SK-N-SH treated with all-trans-retinoic acid at 6 μM for 48 hours (cell line): ENCODE results near the gene ARL8A.

Experiments used
- ATAC-seq: fragments of 200-7000 bp; cut with Tn5 transposase; 3 replicates; pipeline ENCODE4 v1.9.1; 2020; ENCODE audit warnings: mild to moderate bottlenecking, moderate library complexity
- ARNTL ChIP-seq: fragments of 450-650 bp; formaldehyde crosslinking; IDR thresholded peaks from 2 replicates; pipeline ENCODE4 v1.5.0; 2020; ENCODE audit warnings: low read depth, mild to moderate bottlenecking, moderate library complexity, borderline replicate concordance
- BACH2 ChIP-seq: fragments of 250-450 bp; sonication (Bioruptor Pico); IDR thresholded peaks from 2 replicates; pipeline ENCODE4 v1.9.0; 2021; ENCODE audit warnings: mild to moderate bottlenecking, borderline replicate concordance
- CSDC2 ChIP-seq: fragments of 250-450 bp; sonication (Bioruptor Pico); IDR thresholded peaks from 2 replicates; pipeline ENCODE4 v1.5.0; 2020; ENCODE audit warnings: mild to moderate bottlenecking, moderate library complexity
- ESRRG ChIP-seq: fragments of 250-450 bp; sonication (Bioruptor Pico); IDR thresholded peaks from 2 replicates; pipeline ENCODE4 v1.6.1; 2021; ENCODE audit warnings: mild to moderate bottlenecking
- GLIS3 ChIP-seq: fragments of 250-450 bp; sonication (Bioruptor Pico); IDR thresholded peaks from 2 replicates; pipeline ENCODE4 v1.5.0; 2020; ENCODE audit warnings: mild to moderate bottlenecking, moderate library complexity
- ISL1 ChIP-seq: fragments of 250-450 bp; sonication (Bioruptor Pico); IDR thresholded peaks from 2 replicates; pipeline ENCODE4 v2.1.2; 2022; ENCODE audit warnings: mild to moderate bottlenecking, moderate library complexity
- OSR1 ChIP-seq: fragments of 250-450 bp; sonication (Bioruptor Pico); IDR thresholded peaks from 2 replicates; pipeline ENCODE4 v1.8.0; 2022; ENCODE audit warnings: moderate library complexity, mild to moderate bottlenecking, inconsistent platforms
- PPARA ChIP-seq: fragments of 250-450 bp; sonication (Bioruptor Pico); IDR thresholded peaks from 2 replicates; pipeline ENCODE4 v1.5.0; 2020; ENCODE audit warnings: mild to moderate bottlenecking, borderline replicate concordance
- TCF4 ChIP-seq: fragments of 250-450 bp; sonication (Bioruptor Pico); IDR thresholded peaks from 2 replicates; pipeline ENCODE4 v1.8.0; 2021; ENCODE audit warnings: mild to moderate bottlenecking, moderate library complexity, borderline replicate concordance
- TOX ChIP-seq: fragments of 250-450 bp; sonication (Bioruptor Pico); IDR thresholded peaks from 2 replicates; pipeline ENCODE4 v1.8.0; 2021; ENCODE audit warnings: mild to moderate bottlenecking, moderate library complexity, borderline replicate concordance
- ZC3H10 ChIP-seq: fragments of 250-450 bp; sonication (Bioruptor Pico); IDR thresholded peaks from 2 replicates; pipeline ENCODE4 v1.5.1; 2021; ENCODE audit warnings: mild to moderate bottlenecking, moderate library complexity
- ZFP3 ChIP-seq: fragments of 250-450 bp; sonication (Bioruptor Pico); IDR thresholded peaks from 2 replicates; pipeline ENCODE4 v1.5.0; 2020; ENCODE audit warnings: mild to moderate bottlenecking, moderate library complexity
- ZFP30 ChIP-seq: fragments of 450-650 bp; formaldehyde crosslinking; IDR thresholded peaks from 2 replicates; pipeline ENCODE4 v1.5.0; 2022; ENCODE audit warnings: mild to moderate bottlenecking, moderate library complexity
- ZNF565 ChIP-seq: fragments of 450-650 bp; formaldehyde crosslinking; conservative IDR thresholded peaks from 2 replicates; pipeline ENCODE4 v1.5.0; 2020; ENCODE audit warnings: low read depth, mild to moderate bottlenecking, moderate library complexity
- ZNF70 ChIP-seq: fragments of 450-650 bp; formaldehyde crosslinking; IDR thresholded peaks from 2 replicates; pipeline ENCODE4 v1.5.0; 2020; ENCODE audit warnings: mild to moderate bottlenecking, moderate library complexity
- ZNF8 ChIP-seq: fragments of 450-650 bp; formaldehyde crosslinking; IDR thresholded peaks from 2 replicates; pipeline ENCODE4 v1.5.0; 2020; ENCODE audit warnings: mild to moderate bottlenecking, moderate library complexity
- TF ChIP-seq, protein P1 (sequence below): fragments of 250-450 bp; sonication (Bioruptor Pico); IDR thresholded peaks from 2 replicates; pipeline ENCODE4 v1.5.1; 2020; ENCODE audit warnings: low read depth, mild to moderate bottlenecking, moderate library complexity
- TF ChIP-seq, protein P2 (sequence below): fragments of 250-450 bp; sonication (Bioruptor Pico); IDR thresholded peaks from 2 replicates; pipeline ENCODE4 v1.8.0; 2021; ENCODE audit warnings: low read depth, mild to moderate bottlenecking, moderate library complexity, borderline replicate concordance
- TF ChIP-seq, protein P3 (sequence below): fragments of 250-450 bp; sonication (Bioruptor Pico); IDR thresholded peaks from 2 replicates; pipeline ENCODE4 v1.8.0; 2020; ENCODE audit warnings: mild to moderate bottlenecking, moderate library complexity, borderline replicate concordance
- TF ChIP-seq, protein P4 (sequence below): fragments of 250-450 bp; sonication (Bioruptor Pico); IDR thresholded peaks from 2 replicates; pipeline ENCODE4 v1.5.1; 2021; ENCODE audit warnings: mild to moderate bottlenecking, moderate library complexity
- TF ChIP-seq, protein P5 (sequence below): fragments of 250-450 bp; sonication (Bioruptor Pico); IDR thresholded peaks from 2 replicates; pipeline ENCODE4 v1.5.0; 2020; ENCODE audit warnings: mild to moderate bottlenecking, moderate library complexity

ARL8A gene

DNA sequence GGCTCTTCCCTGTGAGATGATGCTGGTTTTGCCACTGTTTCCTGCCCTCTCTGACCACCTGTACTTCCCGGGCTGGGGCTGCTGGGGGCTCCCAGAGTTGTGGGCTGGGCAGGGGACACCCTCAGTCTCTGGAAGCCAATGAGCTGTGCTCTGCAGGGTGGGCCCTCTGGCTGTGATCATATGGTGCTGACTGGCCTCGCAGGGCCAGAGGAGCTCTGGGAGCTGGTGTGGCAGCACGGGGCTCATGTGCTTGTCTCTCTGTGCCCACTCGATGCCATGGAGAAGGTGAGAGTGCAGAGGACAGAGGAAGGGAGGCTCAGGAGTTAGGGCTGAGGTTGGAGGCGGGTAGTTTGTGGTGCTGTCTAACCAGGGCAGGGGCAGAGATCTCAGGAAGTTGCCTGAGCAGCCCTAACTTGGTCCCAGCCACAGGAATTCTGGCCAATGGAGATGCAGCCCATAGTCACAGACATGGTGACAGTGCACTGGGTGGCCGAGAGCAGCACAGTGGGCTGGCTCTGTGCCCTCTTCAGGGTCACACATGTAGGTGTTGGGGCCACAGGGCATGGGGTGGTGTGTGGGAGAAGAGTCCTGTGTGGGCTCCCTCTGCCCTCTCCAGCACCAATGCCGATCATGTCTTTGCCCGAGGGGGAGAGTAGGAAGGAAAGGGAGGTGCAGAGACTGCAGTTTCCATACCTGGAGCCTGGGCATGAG lies 43.3 kb upstream of the ARL8A start:
- ATAC-seq, result no peak
- TF ChIP-seq ZNF565 (CRISPR knock-in tag) (no peak), TOX (CRISPR knock-in tag) (no peak), ESRRG (CRISPR knock-in tag) (no peak), ARNTL (no peak), ZFP30 (CRISPR knock-in tag) (no peak), BACH2 (CRISPR knock-in tag) (no peak), OSR1 (no peak), ZC3H10 (CRISPR knock-in tag) (no peak), CSDC2 (CRISPR knock-in tag) (no peak), PPARA (no peak), ISL1 (CRISPR knock-in tag) (no peak), ZFP3 (CRISPR knock-in tag) (no peak), ZNF8 (no peak)
- TF ChIP-seq, protein P1, sequence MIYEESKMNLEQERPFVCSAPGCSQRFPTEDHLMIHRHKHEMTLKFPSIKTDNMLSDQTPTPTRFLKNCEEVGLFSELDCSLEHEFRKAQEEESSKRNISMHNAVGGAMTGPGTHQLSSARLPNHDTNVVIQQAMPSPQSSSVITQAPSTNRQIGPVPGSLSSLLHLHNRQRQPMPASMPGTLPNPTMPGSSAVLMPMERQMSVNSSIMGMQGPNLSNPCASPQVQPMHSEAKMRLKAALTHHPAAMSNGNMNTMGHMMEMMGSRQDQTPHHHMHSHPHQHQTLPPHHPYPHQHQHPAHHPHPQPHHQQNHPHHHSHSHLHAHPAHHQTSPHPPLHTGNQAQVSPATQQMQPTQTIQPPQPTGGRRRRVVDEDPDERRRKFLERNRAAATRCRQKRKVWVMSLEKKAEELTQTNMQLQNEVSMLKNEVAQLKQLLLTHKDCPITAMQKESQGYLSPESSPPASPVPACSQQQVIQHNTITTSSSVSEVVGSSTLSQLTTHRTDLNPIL (CRISPR knock-in tag), result no peak
- TF ChIP-seq, protein P2, sequence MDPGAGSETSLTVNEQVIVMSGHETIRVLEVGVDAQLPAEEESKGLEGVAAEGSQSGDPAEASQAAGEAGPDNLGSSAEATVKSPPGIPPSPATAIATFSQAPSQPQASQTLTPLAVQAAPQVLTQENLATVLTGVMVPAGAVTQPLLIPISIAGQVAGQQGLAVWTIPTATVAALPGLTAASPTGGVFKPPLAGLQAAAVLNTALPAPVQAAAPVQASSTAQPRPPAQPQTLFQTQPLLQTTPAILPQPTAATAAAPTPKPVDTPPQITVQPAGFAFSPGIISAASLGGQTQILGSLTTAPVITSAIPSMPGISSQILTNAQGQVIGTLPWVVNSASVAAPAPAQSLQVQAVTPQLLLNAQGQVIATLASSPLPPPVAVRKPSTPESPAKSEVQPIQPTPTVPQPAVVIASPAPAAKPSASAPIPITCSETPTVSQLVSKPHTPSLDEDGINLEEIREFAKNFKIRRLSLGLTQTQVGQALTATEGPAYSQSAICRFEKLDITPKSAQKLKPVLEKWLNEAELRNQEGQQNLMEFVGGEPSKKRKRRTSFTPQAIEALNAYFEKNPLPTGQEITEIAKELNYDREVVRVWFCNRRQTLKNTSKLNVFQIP (CRISPR knock-in tag), result no peak
- TF ChIP-seq, protein P3, sequence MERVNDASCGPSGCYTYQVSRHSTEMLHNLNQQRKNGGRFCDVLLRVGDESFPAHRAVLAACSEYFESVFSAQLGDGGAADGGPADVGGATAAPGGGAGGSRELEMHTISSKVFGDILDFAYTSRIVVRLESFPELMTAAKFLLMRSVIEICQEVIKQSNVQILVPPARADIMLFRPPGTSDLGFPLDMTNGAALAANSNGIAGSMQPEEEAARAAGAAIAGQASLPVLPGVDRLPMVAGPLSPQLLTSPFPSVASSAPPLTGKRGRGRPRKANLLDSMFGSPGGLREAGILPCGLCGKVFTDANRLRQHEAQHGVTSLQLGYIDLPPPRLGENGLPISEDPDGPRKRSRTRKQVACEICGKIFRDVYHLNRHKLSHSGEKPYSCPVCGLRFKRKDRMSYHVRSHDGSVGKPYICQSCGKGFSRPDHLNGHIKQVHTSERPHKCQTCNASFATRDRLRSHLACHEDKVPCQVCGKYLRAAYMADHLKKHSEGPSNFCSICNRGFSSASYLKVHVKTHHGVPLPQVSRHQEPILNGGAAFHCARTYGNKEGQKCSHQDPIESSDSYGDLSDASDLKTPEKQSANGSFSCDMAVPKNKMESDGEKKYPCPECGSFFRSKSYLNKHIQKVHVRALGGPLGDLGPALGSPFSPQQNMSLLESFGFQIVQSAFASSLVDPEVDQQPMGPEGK (CRISPR knock-in tag), result no peak
- TF ChIP-seq, protein P4, sequence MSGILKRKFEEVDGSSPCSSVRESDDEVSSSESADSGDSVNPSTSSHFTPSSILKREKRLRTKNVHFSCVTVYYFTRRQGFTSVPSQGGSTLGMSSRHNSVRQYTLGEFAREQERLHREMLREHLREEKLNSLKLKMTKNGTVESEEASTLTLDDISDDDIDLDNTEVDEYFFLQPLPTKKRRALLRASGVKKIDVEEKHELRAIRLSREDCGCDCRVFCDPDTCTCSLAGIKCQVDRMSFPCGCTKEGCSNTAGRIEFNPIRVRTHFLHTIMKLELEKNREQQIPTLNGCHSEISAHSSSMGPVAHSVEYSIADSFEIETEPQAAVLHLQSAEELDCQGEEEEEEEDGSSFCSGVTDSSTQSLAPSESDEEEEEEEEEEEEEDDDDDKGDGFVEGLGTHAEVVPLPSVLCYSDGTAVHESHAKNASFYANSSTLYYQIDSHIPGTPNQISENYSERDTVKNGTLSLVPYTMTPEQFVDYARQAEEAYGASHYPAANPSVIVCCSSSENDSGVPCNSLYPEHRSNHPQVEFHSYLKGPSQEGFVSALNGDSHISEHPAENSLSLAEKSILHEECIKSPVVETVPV (CRISPR knock-in tag), result no peak
- TF ChIP-seq, all 23 proteins: peak for 0

DNA sequence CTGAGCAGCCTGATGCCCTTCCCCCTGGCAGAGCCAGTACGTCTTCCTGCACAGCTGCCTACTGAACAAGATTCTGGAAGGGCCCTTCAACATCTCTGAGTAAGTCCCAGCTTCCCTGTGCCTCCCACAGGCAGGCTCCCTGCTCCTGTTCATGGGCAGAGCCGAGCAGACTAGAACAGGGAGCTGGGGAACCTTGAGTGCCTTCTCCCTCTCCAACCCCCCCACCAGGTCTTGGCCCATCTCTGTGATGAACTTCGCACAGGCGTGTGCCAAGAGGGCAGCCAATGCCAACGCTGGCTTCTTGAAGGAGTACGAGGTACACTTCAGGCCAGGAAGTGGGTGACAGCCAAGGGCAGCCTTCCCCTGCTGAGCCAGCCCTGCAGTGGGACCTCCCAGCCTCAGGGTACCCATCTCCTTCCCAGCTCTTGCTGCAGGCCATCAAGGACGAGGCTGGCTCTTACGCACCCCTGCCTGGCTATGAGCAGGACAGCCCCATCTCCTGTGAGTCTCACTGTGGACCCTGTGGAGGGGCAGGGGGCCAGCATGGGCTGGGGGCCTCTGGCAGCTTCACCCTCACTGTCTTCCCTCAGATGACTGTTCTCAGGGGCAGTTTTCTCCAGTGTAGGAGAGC lies 42.6 kb upstream of the ARL8A start:
- no peak for ATAC-seq
- TF ChIP-seq BACH2 (CRISPR knock-in tag), result no peak
- TF ChIP-seq OSR1, result no peak
- no peak for TF ChIP-seq GLIS3 (CRISPR knock-in tag)
- no peak for TF ChIP-seq ESRRG (CRISPR knock-in tag)
- TF ChIP-seq, protein P3 (CRISPR knock-in tag), result no peak
- no peak for TF ChIP-seq TOX (CRISPR knock-in tag)
- no peak for TF ChIP-seq TCF4
- no peak for TF ChIP-seq ZNF565 (CRISPR knock-in tag)
- TF ChIP-seq, protein P2 (CRISPR knock-in tag), result no peak
- no peak for TF ChIP-seq CSDC2 (CRISPR knock-in tag)
- TF ChIP-seq ZFP3 (CRISPR knock-in tag), result no peak
- TF ChIP-seq, protein P4 (CRISPR knock-in tag), result no peak
- TF ChIP-seq ZNF70 (CRISPR knock-in tag), result no peak
- TF ChIP-seq, protein P5, sequence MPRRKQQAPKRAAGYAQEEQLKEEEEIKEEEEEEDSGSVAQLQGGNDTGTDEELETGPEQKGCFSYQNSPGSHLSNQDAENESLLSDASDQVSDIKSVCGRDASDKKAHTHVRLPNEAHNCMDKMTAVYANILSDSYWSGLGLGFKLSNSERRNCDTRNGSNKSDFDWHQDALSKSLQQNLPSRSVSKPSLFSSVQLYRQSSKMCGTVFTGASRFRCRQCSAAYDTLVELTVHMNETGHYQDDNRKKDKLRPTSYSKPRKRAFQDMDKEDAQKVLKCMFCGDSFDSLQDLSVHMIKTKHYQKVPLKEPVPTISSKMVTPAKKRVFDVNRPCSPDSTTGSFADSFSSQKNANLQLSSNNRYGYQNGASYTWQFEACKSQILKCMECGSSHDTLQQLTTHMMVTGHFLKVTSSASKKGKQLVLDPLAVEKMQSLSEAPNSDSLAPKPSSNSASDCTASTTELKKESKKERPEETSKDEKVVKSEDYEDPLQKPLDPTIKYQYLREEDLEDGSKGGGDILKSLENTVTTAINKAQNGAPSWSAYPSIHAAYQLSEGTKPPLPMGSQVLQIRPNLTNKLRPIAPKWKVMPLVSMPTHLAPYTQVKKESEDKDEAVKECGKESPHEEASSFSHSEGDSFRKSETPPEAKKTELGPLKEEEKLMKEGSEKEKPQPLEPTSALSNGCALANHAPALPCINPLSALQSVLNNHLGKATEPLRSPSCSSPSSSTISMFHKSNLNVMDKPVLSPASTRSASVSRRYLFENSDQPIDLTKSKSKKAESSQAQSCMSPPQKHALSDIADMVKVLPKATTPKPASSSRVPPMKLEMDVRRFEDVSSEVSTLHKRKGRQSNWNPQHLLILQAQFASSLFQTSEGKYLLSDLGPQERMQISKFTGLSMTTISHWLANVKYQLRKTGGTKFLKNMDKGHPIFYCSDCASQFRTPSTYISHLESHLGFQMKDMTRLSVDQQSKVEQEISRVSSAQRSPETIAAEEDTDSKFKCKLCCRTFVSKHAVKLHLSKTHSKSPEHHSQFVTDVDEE, result no peak
- no peak for TF ChIP-seq ARNTL
- TF ChIP-seq, protein P1 (CRISPR knock-in tag), result no peak
- TF ChIP-seq ZNF8, result no peak
